DND-41 (cell line): ENCODE data around the gene GTSE1.

ENCODE experiments used
- EZH2 ChIP-seq: IDR thresholded peaks from 3 replicates; pipeline ENCODE4 v1.6.1; 2012; ENCODE audit warnings: borderline replicate concordance, low read depth, mild to moderate bottlenecking, moderate library complexity, low read length, inconsistent platforms; ENCODE audit not compliant: severe bottlenecking
- TF ChIP-seq, protein P1 (sequence below): IDR thresholded peaks from 2 replicates; pipeline ENCODE4 v1.5.1; 2012; ENCODE audit warnings: borderline replicate concordance, low read length, moderate library complexity, mild to moderate bottlenecking; ENCODE audit not compliant: poor library complexity, severe bottlenecking; ENCODE audit errors: extremely low read depth

DNA sequence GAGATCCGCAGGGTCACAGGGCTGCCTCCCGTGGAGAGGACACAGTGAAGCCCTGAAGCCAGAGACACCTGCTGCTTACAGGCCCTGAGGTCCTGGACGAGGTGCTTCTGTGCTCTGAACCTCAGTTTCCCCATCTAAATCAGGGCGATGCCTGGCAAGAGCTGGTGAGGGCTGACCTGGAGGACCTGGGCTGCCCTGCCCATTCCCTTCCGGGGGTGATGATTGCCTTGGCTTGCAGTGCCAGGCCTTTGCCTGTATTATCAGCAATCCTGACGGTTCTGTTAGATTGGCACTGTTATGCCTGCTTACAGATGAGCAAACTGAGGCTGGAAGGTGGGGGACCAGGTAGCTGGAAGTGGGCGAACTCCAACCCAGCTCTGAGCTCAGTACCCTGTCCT is 7.8 kb upstream of the GTSE1 start:
- TF ChIP-seq, protein P1, sequence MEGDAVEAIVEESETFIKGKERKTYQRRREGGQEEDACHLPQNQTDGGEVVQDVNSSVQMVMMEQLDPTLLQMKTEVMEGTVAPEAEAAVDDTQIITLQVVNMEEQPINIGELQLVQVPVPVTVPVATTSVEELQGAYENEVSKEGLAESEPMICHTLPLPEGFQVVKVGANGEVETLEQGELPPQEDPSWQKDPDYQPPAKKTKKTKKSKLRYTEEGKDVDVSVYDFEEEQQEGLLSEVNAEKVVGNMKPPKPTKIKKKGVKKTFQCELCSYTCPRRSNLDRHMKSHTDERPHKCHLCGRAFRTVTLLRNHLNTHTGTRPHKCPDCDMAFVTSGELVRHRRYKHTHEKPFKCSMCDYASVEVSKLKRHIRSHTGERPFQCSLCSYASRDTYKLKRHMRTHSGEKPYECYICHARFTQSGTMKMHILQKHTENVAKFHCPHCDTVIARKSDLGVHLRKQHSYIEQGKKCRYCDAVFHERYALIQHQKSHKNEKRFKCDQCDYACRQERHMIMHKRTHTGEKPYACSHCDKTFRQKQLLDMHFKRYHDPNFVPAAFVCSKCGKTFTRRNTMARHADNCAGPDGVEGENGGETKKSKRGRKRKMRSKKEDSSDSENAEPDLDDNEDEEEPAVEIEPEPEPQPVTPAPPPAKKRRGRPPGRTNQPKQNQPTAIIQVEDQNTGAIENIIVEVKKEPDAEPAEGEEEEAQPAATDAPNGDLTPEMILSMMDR = no peak
- TF ChIP-seq EZH2 = no peak
